GM23338 (cell line): ENCODE measurements around the gene ENDOV.

Experiments used
- CREB1 ChIP-seq: fragments of 250-450 bp; sonication (Bioruptor Pico); IDR thresholded peaks from 2 replicates; pipeline ENCODE4 v1.5.0; 2020; ENCODE audit warnings: low read depth, mild to moderate bottlenecking, moderate library complexity
- EZH2 ChIP-seq: fragments of 200-600 bp; sonication (generic); IDR thresholded peaks from one replicate; pipeline ENCODE4 v1.8.0; 2017; ENCODE audit warnings: antibody characterized with exemption, mild to moderate bottlenecking, low read depth; ENCODE audit not compliant: unreplicated experiment
- EZH2phosphoT487 ChIP-seq: fragments of 200-600 bp; sonication (generic); IDR thresholded peaks from one replicate; pipeline ENCODE4 v1.8.1; 2018; ENCODE audit warnings: antibody characterized with exemption; ENCODE audit not compliant: unreplicated experiment
- JUNB ChIP-seq: IDR thresholded peaks from one replicate; pipeline ENCODE4 v1.6.1; 2016; ENCODE audit warnings: antibody characterized with exemption; ENCODE audit not compliant: unreplicated experiment
- NANOG ChIP-seq: IDR thresholded peaks from 2 replicates; pipeline ENCODE4 v1.6.1; 2016; ENCODE audit warnings: antibody characterized with exemption, borderline replicate concordance
- POLR2AphosphoS5 ChIP-seq: IDR thresholded peaks from 2 replicates; pipeline ENCODE4 v1.6.1; 2016; ENCODE audit warnings: antibody characterized with exemption, low read depth
- STAT1 ChIP-seq: IDR thresholded peaks from one replicate; pipeline ENCODE4 v1.6.1; 2016; ENCODE audit warnings: antibody characterized with exemption; ENCODE audit not compliant: unreplicated experiment
- ZNF114 ChIP-seq: fragments of 250-450 bp; sonication (Bioruptor Pico); IDR thresholded peaks from 2 replicates; pipeline ENCODE4 v1.5.0; 2020; ENCODE audit warnings: mild to moderate bottlenecking, moderate library complexity
- TF ChIP-seq, protein P1 (sequence below), 2 experiments: fragments of 200-600 bp in 1 of 2; sonication (generic) in 1 of 2; conservative IDR thresholded peaks; 2 replicates each; pipeline versions ENCODE4 v1.5.1 to v1.6.1; 2016 to 2017; ENCODE audit warnings: antibody characterized with exemption in 2 of 2, low read depth in 2 of 2, mild to moderate bottlenecking in 2 of 2, moderate library complexity in 1 of 2
- TF ChIP-seq, protein P2 (sequence below): IDR thresholded peaks from one replicate; pipeline ENCODE4 v1.6.1; 2018; ENCODE audit warnings: antibody characterized with exemption; ENCODE audit not compliant: unreplicated experiment
- TF ChIP-seq, protein P3 (sequence below): fragments of 250-450 bp; sonication (Bioruptor Pico); IDR thresholded peaks from 2 replicates; pipeline ENCODE4 v1.5.0; 2020; ENCODE audit warnings: mild to moderate bottlenecking, moderate library complexity

DNA sequence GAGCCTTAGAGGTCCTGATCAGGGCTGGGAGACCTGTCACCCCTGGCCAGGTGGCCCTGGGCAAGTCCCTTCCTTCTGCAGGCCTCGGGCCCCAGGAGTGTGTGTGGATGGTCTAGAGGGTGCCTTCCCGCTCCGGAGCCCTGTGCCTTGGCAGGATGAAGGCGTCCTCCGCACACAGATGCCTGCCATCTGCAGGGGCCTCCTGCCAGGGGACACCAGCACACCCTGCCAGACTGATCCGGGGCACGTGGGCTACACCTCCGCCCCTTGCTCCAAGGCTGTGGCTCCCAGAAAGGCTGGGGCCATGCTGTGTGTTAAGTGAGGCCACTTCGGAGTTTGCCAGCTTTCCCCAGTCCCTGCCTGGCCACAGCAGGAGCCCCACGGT lies 30.8 kb downstream of the ENDOV start:
- TF ChIP-seq EZH2 (no peak), POLR2AphosphoS5 (no peak), EZH2phosphoT487 (no peak), JUNB (no peak), ZNF114 (CRISPR knock-in tag) (no peak), STAT1 (no peak), CREB1 (no peak), NANOG (no peak)
- TF ChIP-seq, protein P1, sequence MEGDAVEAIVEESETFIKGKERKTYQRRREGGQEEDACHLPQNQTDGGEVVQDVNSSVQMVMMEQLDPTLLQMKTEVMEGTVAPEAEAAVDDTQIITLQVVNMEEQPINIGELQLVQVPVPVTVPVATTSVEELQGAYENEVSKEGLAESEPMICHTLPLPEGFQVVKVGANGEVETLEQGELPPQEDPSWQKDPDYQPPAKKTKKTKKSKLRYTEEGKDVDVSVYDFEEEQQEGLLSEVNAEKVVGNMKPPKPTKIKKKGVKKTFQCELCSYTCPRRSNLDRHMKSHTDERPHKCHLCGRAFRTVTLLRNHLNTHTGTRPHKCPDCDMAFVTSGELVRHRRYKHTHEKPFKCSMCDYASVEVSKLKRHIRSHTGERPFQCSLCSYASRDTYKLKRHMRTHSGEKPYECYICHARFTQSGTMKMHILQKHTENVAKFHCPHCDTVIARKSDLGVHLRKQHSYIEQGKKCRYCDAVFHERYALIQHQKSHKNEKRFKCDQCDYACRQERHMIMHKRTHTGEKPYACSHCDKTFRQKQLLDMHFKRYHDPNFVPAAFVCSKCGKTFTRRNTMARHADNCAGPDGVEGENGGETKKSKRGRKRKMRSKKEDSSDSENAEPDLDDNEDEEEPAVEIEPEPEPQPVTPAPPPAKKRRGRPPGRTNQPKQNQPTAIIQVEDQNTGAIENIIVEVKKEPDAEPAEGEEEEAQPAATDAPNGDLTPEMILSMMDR (conservative IDR thresholded peaks at IDR 0.05; ENCODE audit: low read depth in 2 of 2) = no peak
- TF ChIP-seq, protein P2, sequence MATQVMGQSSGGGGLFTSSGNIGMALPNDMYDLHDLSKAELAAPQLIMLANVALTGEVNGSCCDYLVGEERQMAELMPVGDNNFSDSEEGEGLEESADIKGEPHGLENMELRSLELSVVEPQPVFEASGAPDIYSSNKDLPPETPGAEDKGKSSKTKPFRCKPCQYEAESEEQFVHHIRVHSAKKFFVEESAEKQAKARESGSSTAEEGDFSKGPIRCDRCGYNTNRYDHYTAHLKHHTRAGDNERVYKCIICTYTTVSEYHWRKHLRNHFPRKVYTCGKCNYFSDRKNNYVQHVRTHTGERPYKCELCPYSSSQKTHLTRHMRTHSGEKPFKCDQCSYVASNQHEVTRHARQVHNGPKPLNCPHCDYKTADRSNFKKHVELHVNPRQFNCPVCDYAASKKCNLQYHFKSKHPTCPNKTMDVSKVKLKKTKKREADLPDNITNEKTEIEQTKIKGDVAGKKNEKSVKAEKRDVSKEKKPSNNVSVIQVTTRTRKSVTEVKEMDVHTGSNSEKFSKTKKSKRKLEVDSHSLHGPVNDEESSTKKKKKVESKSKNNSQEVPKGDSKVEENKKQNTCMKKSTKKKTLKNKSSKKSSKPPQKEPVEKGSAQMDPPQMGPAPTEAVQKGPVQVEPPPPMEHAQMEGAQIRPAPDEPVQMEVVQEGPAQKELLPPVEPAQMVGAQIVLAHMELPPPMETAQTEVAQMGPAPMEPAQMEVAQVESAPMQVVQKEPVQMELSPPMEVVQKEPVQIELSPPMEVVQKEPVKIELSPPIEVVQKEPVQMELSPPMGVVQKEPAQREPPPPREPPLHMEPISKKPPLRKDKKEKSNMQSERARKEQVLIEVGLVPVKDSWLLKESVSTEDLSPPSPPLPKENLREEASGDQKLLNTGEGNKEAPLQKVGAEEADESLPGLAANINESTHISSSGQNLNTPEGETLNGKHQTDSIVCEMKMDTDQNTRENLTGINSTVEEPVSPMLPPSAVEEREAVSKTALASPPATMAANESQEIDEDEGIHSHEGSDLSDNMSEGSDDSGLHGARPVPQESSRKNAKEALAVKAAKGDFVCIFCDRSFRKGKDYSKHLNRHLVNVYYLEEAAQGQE = no peak
- TF ChIP-seq, protein P3, sequence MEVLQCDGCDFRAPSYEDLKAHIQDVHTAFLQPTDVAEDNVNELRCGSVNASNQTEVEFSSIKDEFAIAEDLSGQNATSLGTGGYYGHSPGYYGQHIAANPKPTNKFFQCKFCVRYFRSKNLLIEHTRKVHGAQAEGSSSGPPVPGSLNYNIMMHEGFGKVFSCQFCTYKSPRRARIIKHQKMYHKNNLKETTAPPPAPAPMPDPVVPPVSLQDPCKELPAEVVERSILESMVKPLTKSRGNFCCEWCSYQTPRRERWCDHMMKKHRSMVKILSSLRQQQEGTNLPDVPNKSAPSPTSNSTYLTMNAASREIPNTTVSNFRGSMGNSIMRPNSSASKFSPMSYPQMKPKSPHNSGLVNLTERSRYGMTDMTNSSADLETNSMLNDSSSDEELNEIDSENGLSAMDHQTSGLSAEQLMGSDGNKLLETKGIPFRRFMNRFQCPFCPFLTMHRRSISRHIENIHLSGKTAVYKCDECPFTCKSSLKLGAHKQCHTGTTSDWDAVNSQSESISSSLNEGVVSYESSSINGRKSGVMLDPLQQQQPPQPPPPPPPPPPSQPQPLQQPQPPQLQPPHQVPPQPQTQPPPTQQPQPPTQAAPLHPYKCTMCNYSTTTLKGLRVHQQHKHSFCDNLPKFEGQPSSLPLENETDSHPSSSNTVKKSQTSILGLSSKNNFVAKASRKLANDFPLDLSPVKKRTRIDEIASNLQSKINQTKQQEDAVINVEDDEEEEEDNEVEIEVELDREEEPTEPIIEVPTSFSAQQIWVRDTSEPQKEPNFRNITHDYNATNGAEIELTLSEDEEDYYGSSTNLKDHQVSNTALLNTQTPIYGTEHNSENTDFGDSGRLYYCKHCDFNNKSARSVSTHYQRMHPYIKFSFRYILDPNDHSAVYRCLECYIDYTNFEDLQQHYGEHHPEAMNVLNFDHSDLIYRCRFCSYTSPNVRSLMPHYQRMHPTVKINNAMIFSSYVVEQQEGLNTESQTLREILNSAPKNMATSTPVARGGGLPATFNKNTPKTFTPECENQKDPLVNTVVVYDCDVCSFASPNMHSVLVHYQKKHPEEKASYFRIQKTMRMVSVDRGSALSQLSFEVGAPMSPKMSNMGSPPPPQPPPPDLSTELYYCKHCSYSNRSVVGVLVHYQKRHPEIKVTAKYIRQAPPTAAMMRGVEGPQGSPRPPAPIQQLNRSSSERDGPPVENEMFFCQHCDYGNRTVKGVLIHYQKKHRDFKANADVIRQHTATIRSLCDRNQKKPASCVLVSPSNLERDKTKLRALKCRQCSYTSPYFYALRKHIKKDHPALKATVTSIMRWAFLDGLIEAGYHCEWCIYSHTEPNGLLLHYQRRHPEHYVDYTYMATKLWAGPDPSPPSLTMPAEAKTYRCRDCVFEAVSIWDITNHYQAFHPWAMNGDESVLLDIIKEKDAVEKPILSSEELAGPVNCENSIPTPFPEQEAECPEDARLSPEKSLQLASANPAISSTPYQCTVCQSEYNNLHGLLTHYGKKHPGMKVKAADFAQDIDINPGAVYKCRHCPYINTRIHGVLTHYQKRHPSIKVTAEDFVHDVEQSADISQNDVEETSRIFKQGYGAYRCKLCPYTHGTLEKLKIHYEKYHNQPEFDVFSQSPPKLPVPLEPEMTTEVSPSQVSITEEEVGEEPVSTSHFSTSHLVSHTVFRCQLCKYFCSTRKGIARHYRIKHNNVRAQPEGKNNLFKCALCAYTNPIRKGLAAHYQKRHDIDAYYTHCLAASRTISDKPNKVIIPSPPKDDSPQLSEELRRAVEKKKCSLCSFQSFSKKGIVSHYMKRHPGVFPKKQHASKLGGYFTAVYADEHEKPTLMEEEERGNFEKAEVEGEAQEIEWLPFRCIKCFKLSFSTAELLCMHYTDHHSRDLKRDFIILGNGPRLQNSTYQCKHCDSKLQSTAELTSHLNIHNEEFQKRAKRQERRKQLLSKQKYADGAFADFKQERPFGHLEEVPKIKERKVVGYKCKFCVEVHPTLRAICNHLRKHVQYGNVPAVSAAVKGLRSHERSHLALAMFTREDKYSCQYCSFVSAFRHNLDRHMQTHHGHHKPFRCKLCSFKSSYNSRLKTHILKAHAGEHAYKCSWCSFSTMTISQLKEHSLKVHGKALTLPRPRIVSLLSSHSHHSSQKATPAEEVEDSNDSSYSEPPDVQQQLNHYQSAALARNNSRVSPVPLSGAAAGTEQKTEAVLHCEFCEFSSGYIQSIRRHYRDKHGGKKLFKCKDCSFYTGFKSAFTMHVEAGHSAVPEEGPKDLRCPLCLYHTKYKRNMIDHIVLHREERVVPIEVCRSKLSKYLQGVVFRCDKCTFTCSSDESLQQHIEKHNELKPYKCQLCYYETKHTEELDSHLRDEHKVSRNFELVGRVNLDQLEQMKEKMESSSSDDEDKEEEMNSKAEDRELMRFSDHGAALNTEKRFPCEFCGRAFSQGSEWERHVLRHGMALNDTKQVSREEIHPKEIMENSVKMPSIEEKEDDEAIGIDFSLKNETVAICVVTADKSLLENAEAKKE = no peak
